OCI-LY1 (cell line): Measurements from ENCODE around the gene SURF2.

ENCODE experiments used
- EZH2 ChIP-seq: fragments of 200-600 bp; sonication (generic), shearing (Covaris generic); IDR thresholded peaks from 2 replicates; pipeline ENCODE4 v1.8.0; 2017; ENCODE audit warnings: borderline replicate concordance, mixed run types, mild to moderate bottlenecking, antibody characterized with exemption, low read length, moderate library complexity, mixed read lengths
- TF ChIP-seq, protein P1 (sequence below): fragments of 200-600 bp; sonication (generic), shearing (Covaris generic); IDR thresholded peaks from 2 replicates; pipeline ENCODE4 v1.5.1; 2017; ENCODE audit warnings: mild to moderate bottlenecking, antibody characterized with exemption, low read length, moderate library complexity, mixed read lengths

DNA sequence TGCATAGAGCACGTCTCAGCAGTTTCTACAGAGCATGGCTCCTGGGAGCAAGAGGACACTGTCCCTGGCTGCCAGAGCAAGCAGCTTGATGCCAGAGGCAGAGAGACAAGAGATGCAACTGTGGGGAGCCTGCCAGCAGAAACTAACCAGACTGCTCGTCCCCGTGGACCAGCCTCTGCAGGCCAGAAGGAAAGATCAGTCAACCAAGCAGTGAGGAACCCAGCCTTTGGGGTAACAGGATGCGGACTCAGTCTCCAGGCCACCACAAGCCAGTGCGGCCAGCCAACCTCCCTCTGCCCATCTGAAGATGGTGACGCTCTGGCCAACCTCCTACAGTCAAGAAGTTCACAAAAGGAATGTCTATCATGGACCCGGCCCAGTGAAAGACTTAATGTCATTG is 15.8 kb downstream of the SURF2 start:
- TF ChIP-seq, protein P1, sequence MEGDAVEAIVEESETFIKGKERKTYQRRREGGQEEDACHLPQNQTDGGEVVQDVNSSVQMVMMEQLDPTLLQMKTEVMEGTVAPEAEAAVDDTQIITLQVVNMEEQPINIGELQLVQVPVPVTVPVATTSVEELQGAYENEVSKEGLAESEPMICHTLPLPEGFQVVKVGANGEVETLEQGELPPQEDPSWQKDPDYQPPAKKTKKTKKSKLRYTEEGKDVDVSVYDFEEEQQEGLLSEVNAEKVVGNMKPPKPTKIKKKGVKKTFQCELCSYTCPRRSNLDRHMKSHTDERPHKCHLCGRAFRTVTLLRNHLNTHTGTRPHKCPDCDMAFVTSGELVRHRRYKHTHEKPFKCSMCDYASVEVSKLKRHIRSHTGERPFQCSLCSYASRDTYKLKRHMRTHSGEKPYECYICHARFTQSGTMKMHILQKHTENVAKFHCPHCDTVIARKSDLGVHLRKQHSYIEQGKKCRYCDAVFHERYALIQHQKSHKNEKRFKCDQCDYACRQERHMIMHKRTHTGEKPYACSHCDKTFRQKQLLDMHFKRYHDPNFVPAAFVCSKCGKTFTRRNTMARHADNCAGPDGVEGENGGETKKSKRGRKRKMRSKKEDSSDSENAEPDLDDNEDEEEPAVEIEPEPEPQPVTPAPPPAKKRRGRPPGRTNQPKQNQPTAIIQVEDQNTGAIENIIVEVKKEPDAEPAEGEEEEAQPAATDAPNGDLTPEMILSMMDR: no peak
- no peak for TF ChIP-seq EZH2
